ENCODE measurements around the gene TBCD. TPM values are rescaled to one million over a fixed set of nuclear protein-coding genes. Genes with fewer than 3 reads are reported as not detected.

Gene TBCD
- polyA plus RNA-seq, 1 experiment: 38.6 TPM

DNA sequence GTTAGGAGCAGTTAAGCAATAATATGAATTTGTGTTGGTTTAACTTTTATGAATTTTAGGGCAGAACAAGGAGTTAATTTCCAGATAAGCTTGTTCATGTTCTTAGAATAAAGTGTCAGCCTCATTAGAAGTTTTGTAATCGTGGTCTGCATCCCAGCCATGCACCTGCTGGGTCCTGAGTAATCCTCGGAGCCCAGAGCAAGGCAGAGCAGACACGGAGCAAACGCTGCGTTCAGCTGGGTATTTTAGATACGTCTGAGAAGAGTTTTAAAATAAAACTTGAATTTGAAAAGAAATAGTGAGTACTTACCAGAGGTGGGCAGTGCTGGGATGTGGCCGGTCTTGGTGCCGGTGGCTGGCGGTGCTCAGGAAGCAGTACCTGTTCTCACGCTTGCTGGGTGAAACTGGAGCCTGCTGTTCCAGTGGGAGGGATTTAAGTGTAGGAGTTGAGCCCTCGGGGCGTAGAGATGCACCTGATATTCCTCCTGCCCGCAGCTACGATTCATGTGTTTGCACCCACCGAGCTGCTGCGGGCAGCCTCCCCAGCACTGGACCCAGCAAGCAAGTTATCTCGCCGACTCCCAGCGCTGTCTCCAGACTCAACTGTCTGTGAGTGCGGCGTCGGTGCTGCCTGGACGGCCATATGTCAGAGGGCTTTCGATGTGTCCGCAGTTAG is 87.9 kb downstream of the TBCD start, which contains the start of gene ZNF750:
Gene ZNF750 (minus strand): TSS at position 406 of the 676 bp plus-strand sequence. CDS start 7,568 bp downstream, outside the sequence.
- no peaks in the 10 kb centered on the region for H3K36me3 ChIP-seq (ENCODE audit: control insufficient read depth, insufficient read depth, low read length)
- H3K4me3 ChIP-seq (ENCODE audit: low read depth, low read length): no peak within 1 kb of the TSS
- TF ChIP-seq, protein P1, sequence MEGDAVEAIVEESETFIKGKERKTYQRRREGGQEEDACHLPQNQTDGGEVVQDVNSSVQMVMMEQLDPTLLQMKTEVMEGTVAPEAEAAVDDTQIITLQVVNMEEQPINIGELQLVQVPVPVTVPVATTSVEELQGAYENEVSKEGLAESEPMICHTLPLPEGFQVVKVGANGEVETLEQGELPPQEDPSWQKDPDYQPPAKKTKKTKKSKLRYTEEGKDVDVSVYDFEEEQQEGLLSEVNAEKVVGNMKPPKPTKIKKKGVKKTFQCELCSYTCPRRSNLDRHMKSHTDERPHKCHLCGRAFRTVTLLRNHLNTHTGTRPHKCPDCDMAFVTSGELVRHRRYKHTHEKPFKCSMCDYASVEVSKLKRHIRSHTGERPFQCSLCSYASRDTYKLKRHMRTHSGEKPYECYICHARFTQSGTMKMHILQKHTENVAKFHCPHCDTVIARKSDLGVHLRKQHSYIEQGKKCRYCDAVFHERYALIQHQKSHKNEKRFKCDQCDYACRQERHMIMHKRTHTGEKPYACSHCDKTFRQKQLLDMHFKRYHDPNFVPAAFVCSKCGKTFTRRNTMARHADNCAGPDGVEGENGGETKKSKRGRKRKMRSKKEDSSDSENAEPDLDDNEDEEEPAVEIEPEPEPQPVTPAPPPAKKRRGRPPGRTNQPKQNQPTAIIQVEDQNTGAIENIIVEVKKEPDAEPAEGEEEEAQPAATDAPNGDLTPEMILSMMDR (IDR thresholded peaks at IDR 0.05; ENCODE audit: insufficient read depth, low read depth, low read length): no peak
- DNase-seq (ENCODE audit: low read depth): no peak
- ChIA-PET POLR2A (no interaction called here), CTCF (interaction anchor here (0.6 to 1.8 kb wide), 3 partner anchors 15 to 59 kb away, joined by 3 to 4 read pairs (median 3); no protein-coding TSS in a partner anchor)
- H3K27me3 ChIP-seq (ENCODE audit: control insufficient read depth, insufficient read depth, low read length): no peaks in the 10 kb centered on the region

DNA sequence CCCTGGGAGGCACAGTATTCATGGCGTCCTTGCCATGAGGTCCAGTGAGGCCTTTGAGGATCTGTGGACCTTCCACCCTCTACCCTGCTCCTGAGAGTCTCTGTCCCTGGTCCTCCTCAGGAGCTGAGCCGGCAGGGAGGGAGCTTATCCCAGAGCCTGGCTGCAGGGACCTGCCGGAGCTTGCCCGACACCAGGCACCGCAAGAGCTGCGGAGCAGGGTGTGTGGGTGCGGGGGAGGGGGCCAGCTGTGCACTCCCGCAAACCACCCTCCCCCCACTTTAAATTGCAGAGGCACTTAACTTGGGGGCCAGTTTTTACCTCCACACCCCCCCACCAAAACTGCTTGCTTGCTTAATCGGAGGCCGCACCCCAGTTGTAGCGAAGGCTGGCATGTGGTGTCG is 88.6 kb downstream of the TBCD start:
- ChIA-PET POLR2A (no interaction called here), CTCF (interaction anchor here (1.8 kb wide), 1 partner anchor 59 kb away, joined by 4 read pairs; no protein-coding TSS in a partner anchor)
- Histone ChIP-seq H3K4me3 (ENCODE audit: low read depth, low read length) (no peak overlapping the region), H3K27me3 (ENCODE audit: control insufficient read depth, insufficient read depth, low read length) (no peaks in the 10 kb centered on the region), H3K36me3 (ENCODE audit: control insufficient read depth, insufficient read depth, low read length) (no peaks in the 10 kb centered on the region)
- no peak for DNase-seq (ENCODE audit: low read depth)
- TF ChIP-seq, protein P1 (IDR thresholded peaks at IDR 0.05; ENCODE audit: insufficient read depth, low read depth, low read length): no peak

DNA sequence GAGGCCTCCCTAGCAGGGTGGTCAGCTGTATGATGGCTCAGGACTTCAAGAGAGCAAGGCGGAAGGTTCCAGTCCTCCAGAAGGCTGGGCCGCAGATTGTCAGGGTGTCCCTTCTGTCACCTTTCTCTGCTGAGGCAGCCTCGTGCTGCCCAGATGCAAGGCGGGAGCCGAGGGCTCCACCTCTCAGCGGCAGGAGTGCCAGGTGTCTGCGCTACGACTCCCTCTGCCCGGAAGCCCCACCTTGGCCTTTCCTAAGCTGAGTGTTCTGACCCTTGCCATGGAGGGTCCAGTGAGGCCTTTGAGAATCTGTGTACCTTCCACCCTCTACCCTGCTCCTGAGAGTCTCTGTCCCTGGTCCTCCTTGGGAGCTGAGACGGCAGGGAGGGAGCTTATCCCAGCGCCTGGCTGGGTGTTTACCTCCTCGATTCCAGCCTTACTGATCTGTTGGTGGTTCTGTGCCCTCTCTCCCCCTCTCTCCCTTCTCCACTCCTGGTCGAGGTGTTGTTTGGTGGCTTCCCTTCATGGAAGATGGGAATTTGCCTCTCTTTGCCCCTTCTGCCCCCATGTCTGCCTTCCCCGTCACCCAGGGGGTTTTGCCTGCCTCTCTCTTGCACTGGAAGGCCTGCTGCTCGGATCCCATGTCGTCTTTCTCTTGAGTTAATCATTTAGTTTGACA is 90.2 kb downstream of the TBCD start:
- TF ChIP-seq, protein P1 (IDR thresholded peaks at IDR 0.05; ENCODE audit: insufficient read depth, low read depth, low read length): no peak
- ChIA-PET CTCF (no interaction called here), POLR2A (no interaction called here)

DNA sequence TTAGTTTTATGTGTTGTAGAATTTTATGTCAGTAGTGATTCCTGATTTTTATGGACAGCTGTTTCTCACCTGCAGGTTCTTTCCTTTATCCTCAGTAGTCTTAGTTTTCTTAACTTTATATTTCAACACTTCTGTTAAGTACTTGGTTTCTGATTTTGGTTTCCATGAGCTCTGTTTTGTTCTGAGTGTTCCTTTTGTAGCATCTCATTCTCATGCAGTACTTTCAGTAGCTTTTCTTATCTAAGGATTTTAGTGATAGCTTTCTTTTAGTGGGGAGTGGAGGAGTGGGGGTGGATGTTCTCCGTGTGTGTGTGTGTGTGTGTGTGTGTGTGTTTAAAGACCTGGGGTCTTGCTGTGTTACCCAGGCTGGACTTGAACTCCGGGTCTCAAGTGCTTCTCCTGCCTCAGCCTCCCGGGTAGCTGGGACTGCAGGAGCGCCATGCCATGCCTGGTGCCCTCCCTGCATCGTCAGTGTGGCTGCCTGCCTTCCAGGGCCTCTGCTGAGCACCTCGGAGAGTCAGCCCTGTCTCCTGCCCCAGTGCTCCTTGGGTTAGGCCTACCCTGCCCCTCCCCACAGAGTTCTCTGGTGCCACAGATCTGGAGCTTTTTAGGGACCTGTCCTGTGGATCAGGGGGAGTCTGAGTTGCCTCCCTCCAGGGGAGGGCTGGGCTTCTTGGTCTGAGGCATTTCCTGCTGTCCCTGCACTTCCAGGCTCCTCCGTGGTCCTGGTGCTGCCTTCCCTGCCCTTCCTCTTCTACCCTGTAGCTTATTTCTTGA is 92.2 kb downstream of the TBCD start:
- POLR2A ChIA-PET: no interaction called here
- CTCF ChIA-PET: interaction anchor here (0.7 to 1.1 kb wide), 3 partner anchors 8 to 62 kb away, joined by 3 to 5 read pairs (median 3); no protein-coding TSS in a partner anchor
- H3K27me3 ChIP-seq (ENCODE audit: control insufficient read depth, insufficient read depth, low read length): no peaks in the 10 kb centered on the region
- no peak overlapping the region for H3K4me3 ChIP-seq (ENCODE audit: low read depth, low read length)
- TF ChIP-seq, protein P1 (IDR thresholded peaks at IDR 0.05; ENCODE audit: insufficient read depth, low read depth, low read length): no peak
- DNase-seq (ENCODE audit: low read depth): no peak
- H3K36me3 ChIP-seq (ENCODE audit: control insufficient read depth, insufficient read depth, low read length): no peaks in the 10 kb centered on the region

More for the DNA sequence above, 90.2 kb downstream of the TBCD start:
- no peak overlapping the region for H3K4me3 ChIP-seq (ENCODE audit: low read depth, low read length)
- DNase-seq (ENCODE audit: low read depth): no peak
- no peaks in the 10 kb centered on the region for H3K27me3 ChIP-seq (ENCODE audit: control insufficient read depth, insufficient read depth, low read length)
- no peaks in the 10 kb centered on the region for H3K36me3 ChIP-seq (ENCODE audit: control insufficient read depth, insufficient read depth, low read length)

DNA sequence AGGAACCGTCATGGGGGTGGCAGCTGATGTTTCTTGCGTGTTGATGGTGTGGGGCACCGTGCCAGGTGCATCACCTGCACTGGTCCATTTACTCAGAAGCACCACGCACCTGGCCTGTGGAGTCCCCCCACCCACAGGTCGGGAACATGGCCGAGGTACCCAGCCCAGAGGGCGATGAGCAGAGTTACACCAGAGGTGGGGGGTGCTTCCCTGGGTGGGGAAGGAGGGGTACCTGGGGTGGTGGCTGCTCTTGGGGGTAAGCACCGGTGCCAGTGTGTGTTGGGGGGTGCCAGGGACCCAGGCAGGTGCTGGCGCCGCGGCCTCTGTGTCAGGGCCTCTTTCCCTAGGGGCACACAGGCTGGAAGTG is 92.9 kb downstream of the TBCD start:
- Histone ChIP-seq H3K27me3 (ENCODE audit: control insufficient read depth, insufficient read depth, low read length) (no peaks in the 10 kb centered on the region), H3K4me3 (ENCODE audit: low read depth, low read length) (no peak overlapping the region), H3K36me3 (ENCODE audit: control insufficient read depth, insufficient read depth, low read length) (no peaks in the 10 kb centered on the region)
- ChIA-PET CTCF (interaction anchor here (1.0 kb wide), 1 partner anchor 9 kb away, joined by 3 read pairs; no protein-coding TSS in a partner anchor), POLR2A (no interaction called here)
- TF ChIP-seq, protein P1 (IDR thresholded peaks at IDR 0.05; ENCODE audit: insufficient read depth, low read depth, low read length): no peak
- no peak for DNase-seq (ENCODE audit: low read depth)
